Raji (cell line): ENCODE results near the gene PPFIBP2.

Experiments used
- POLR2A ChIP-seq: IDR thresholded peaks from 2 replicates; pipeline ENCODE4 v1.6.1; 2011; ENCODE audit warnings: low read depth, low read length, control low read depth; ENCODE audit not compliant: insufficient read depth

The PPFIBP2 gene

DNA sequence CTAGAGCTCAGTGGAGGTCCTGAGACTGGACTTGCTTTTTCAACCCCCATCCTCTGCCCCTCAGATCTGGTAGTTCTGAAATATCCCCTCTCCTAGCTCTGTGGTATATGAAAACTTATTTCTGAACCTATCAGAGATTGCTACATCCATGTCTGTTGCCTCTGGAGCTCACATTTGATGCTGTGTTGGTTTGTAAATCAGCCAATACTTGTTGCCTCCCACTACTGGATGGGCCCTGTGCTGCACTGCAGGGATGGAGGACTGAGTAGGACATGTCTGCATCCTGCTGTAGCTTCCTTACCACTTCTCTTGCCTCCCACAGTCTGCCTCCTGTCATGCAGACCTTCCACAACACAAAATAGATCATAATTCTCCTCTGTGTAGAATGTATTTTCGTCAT lies 23.3 kb upstream of the PPFIBP2 start:
- no peak for TF ChIP-seq POLR2A

DNA sequence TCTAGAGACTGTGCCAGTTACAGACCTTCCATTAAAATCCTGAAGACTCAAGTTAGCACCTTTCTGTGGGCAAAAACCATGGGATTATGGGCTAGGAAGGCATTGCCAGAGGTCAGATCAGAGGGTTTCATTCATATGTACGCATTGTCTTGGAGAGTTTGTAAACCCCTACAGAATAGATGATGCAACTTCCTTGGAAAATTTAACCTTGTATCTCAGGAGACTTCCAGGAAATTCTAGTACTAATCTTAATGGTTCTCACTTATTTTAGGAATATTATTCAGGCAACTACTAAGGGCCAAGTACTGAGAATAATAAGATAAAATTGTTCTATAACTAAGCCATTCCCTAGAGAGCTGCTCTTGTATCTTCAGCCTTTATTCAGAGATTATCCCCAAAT lies 21.5 kb upstream of the PPFIBP2 start:
- TF ChIP-seq POLR2A, result no peak

DNA sequence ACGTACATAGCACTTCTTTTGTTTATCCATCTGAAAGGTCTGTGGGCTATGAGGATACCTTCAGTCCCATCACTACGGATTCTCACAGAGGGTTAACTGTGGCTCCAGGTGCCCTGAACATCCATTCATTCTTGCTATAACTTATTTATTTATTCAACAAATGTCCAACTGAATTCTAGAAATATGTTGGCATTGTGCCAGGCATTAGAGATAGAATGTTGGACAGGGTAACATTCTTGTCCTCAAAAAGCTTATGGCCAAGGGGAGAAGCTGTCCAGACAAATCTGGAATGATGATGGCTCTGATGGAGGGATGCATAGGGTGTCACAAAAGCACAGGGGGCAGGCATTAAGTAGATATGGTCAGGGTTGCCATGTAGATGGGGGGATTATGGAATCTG lies 20.1 kb upstream of the PPFIBP2 start:
- TF ChIP-seq POLR2A, result no peak

DNA sequence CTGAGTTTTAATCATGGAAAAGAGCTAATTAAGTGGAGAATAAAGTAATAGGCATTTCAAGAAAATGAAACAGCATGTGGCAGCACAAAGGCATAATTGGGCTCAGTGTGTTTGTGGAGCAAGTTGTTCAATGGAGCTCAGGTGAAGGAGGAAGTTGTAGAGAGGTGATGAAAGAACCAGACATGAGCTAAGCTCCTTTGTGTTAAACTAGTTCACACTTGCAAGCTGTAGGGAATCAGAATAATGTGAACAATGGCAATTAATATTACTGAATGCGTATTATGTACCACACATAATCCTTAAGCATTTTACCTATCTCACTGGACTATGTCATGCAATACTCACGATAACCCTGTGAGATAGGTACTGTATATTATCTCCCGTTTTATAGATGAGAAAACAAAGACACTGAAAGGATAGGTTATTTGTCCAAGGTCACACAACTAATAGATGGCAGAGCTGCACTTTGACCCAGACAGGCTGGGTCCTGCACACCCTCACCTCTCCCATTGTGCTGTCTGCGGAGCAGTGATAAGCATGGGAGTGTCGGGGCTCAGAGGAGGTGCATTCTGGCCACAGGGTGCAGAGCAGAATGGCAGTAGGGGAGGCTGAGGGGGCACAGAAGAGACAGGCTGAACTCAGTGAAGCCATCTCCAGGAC lies 19.6 kb upstream of the PPFIBP2 start:
- no peak for TF ChIP-seq POLR2A

DNA sequence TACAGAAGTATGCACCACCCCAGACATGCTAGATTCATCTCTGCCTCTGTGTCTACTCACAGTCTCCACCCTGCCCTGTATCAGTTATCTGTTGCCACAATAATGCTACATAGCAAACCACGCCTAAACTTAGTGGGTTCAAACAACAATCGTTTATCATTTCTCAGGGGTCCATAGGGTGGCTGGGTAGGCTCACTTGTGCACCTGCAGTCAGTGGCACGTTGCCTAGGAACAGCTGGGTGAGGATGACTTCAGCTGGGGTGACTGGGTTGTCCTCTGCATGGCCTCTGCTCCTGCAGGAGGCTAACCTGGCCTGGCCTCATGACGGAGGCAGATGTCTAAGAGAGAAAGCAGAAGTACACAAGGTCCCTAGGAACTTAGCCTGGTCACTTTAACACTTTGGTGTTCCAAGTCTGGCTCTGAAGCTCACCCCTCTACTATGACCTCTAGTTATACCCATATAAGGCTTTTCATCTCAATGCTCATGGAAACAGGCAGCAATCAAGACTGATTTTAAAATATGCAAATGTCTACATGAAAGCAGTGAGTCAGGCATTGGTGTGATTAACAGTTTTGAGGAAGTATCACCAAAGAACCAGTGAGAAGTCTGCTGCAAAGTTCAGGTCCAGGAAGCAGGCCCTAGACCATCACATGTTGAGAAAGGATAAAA lies 17.8 kb upstream of the PPFIBP2 start:
- TF ChIP-seq POLR2A, result peak; percentile 53; the same call in 1 of the 2 replicates

DNA sequence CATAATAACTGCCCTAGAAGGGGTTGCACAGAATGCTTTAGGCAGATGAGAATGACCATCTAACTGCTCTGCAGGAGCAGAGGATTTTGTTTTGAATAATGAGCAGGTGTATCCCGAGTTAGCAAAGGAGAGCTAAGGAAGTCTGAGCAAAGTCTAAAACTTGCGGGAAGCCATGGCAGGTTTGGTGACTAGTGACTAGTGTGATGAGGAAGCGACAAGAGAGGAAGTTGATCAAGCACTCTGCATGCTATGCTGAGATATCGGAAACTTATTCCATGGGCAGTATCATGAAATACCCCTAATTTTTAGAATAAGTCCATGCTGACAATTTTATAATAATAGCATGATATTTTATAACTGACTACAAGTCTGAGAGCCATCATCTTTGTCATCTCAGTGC lies 15.6 kb upstream of the PPFIBP2 start:
- TF ChIP-seq POLR2A, result no peak

DNA sequence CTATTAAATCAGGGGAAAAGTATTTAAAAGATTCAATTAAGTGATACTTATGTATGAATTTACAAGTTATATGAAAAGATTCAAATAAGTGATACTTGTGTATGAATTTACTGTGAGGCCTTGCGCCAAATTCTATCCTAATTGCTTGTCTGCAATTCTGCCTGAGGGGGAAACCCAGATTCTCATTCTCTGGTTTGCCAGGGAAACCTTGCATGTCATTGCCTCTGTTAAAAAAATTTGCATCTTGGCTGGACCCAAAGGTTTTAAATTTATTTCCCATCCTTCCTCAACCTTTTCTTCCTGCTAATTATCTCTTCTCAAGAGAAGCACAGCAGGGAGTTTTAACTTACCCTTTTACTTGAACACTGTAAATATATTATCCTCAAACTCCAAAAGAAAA lies 14.7 kb upstream of the PPFIBP2 start:
- TF ChIP-seq POLR2A, result no peak

DNA sequence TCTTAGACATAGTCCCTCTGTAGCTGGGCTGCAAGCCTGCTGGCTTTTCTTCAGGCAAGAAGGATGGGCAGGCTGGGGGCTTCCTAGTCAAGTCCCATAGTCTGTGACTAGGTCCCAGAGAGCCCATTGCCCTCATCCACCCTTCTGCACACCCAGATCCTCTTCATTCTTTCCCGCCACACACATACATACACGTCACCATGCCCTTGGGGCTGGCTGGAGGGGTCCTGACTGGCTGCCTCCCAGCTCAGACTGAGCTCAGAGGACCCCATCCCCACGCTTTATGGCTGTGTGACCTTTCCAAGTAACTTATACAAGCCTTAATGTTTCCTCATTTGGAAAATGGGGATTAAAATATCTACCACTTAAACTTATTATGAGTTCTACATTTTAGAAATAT lies 13.5 kb upstream of the PPFIBP2 start:
- no peak for TF ChIP-seq POLR2A

DNA sequence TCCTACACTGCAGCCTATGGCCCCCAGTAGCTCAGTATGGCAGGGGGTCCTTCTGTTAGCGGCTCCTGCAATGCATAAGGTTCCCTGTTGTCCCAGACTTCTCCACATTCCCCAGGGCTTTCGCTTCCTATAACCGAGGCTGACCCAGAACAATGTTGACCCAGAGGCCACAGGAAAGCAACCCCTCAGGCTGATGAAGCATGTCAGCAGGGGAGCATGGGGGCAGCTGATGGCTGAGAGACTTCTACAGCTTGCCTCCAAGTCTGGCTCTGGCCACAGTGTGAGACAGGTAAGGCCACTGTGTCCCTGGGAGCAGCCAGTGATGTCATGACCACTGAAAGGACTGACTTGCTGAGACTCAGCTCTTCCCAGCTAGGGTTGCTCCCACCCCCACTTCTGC lies 12.5 kb upstream of the PPFIBP2 start:
- no peak for TF ChIP-seq POLR2A

DNA sequence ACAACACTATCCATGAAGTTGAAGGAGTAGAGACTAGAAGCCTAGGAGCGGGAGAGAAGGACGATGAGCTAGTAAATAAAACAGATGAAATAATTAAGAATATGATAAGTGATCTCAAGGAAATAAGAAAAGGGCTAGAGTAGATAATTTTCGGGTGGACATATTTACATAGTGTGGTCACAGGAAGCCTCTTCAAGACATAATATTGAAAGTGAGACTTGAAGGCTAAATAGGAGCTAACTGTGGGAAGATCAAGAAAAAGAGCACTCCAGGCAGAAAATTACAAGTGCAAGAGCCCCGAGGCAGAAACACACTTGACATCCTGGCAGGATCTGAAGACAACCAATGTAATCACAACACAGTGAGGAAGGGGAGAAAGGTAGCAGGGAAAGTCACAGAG lies 11.9 kb upstream of the PPFIBP2 start:
- no peak for TF ChIP-seq POLR2A

DNA sequence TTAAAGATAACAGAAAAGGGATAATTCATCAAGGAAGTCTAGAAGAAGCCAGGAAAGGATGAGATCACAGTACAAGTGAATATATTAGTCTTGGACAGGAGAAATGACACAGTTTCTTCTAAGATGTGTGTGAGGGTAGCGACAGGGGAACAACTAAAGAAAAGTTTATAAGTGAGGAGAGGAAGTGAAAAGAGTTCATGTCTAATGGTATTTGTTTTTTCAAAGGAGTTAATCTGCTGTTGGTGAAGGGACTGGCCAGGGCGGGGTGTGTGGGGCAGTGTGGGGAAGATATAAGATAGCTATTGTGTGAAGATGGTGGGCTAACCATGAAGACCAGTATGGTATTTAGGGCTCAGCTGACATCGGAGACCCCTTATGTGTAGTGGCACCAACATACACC lies 7.6 kb upstream of the PPFIBP2 start:
- no peak for TF ChIP-seq POLR2A

DNA sequence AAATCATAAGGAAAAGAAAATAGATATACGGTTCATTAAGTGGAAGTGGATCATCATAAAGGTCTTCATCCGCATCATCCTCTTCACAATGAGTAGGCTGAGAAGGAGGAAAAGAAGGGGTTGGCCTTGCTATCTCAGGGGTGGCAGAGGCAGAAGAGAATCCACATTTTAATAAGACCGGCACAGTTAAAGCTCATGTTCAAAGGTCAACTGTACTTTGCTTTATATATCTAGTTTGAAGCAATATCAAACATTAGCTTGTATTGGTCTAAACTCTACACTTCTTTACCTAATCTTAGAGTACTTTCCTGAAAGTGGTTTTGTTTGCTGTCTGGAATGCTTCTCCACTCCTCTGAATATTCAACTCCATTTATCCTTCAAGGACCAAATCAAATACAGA lies 5.7 kb upstream of the PPFIBP2 start:
- no peak for TF ChIP-seq POLR2A

DNA sequence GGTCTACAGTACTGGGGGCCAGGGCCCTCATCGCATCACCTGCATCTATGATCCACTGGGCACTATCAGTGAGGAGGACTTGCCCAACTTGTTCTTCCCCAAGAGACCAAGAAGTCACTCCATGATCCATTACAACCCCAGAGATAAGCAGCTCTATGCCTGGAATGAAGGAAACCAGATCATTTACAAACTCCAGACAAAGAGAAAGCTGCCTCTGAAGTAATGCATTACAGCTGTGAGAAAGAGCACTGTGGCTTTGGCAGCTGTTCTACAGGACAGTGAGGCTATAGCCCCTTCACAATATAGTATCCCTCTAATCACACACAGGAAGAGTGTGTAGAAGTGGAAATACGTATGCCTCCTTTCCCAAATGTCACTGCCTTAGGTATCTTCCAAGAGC lies 3.8 kb upstream of the PPFIBP2 start:
- TF ChIP-seq POLR2A, result no peak

DNA sequence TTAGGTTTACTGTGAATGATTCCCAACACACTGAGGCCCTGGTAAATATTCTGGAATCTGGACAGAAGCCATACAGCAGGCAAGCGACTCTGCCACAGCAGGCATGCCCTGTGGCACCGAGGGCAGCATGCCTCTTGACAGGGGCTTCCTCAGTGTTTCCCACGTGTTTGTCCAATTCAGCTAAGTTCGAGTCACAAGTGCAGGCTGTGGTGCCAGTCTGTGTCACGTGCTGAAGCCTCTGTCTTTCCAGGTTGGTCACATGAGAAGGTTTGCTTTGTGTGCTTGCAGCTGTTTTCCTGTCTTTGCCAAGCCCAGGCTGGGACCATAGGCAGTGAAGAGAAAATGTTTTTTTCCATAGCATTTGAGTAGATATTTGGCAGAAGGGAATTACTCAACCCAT lies 2.4 kb upstream of the PPFIBP2 start:
- TF ChIP-seq POLR2A, result no peak

DNA sequence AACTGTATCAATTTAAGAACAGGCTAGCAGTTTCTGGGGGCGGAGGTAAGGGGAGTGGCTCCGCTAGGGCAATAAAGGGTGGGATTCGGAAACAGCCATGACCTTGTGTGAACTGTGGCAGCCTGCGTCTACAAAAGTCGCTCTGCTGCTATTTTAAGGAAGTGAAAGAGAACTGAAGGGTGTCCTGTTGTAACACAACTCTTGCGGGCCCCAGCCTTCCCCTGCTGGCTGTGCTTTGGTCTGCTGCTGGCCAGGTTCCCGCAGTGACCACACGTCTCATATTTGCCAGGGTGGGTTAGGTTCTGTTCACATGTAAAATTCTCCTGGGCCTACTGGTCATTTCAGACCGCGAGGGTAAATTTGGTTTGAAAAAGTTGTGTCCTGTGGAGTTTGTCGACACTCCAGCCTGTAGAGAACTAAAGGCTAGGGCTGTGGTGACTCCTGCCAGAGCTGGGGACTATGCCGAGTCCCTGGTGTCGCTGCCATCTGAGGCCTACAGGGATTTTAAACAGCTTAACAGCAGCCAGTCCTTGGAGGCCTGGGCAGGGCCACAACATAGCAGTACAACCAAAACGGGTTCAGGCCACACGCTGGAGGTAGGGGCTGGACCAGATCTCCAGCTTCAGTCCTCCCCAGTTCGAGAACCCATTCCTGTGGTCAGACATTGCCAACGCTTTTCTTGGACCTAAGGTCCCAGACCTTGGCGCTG lies 1.1 kb upstream of the PPFIBP2 start:
- TF ChIP-seq POLR2A, result 0 out of 2 replicates have a peak, but pooled peaks have one; percentile 45

DNA sequence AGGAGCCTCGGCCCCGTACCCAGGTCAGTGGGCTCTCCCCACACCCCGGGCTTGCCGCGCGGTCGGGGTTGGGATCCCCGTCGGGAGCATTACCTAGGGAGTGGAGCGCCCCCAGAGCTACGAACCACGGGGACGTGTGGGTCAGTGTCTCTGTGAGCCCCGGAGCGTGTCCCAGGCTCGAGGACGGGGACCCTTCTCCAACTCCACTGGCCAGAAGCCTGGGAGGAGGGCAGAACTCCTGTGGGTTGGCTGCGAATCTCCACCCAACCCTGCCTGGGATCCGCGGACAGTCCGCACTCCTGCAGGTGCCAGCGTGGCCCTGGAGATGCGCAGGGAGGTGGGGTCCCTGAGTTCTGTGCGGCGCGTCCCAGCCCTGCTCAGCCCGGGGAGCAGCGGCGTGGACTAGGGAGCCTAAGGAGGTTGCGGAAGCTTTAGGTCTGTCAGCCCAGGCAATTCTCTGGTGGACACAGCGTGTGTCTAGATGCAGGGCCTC lies 346 bp downstream of the PPFIBP2 start:
- TF ChIP-seq POLR2A, result no peak
